Neural progenitor cell (in vitro differentiated cells): ENCODE results near the gene SCLY.

ENCODE experiments used
- EZH2 ChIP-seq: fragments of 200-600 bp; sonication (generic); IDR thresholded peaks from 2 replicates; pipeline ENCODE4 v1.6.1; 2017; ENCODE audit warnings: antibody characterized with exemption, mild to moderate bottlenecking, moderate library complexity
- EZH2phosphoT487 ChIP-seq: fragments of 200-600 bp; sonication (generic); IDR thresholded peaks from 2 replicates; pipeline ENCODE4 v1.6.1; 2017; ENCODE audit warnings: antibody characterized with exemption
- TF ChIP-seq, protein P1 (sequence below): fragments of 200-600 bp; sonication (generic); IDR thresholded peaks from 2 replicates; pipeline ENCODE4 v1.5.1; 2017; ENCODE audit warnings: antibody characterized with exemption, mild to moderate bottlenecking

DNA sequence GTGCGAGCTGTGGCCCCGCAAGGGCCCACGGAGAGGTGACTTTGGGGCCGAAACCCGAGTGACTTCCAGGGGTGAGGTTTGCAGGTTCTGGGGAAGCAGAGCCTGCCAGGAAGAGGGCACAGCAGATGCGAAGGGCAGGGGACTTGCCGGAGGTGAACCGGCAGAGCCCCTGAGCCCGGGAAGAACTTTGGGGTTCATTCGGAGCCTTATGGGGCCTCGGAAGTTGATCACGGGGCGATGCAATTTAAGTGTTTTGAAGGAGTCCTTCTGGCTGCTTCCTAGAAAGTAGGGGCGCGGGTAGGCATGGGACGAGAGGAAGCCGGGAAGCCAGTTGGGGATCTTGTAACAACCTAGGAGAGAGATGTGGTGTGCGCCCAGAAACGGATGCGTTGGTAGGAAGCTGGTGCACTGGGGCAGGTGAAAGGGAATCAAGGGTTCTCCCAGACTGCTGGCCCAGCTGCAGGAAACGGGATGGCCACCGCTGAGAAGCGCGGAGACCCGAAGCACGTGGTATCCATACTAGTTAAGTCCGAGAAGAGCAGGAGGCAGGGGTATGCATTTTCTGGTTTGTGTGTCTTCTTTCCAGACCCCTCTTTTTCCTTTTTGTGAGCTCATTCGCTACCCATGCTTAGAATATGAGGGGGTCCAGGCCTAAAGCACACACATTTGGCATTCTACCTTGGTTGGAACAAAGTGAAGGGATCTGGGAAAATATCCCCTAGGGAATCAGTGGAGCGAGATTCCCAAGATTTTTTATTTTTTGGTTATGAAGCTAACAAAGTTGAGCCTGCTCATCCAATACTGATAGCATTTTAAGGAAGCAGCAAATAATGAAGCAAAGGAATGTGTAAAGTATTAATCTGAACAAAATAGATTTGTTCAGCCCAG is 758 bp downstream of the SCLY start:
- TF ChIP-seq EZH2 (no peak), EZH2phosphoT487 (no peak)
- TF ChIP-seq, protein P1, sequence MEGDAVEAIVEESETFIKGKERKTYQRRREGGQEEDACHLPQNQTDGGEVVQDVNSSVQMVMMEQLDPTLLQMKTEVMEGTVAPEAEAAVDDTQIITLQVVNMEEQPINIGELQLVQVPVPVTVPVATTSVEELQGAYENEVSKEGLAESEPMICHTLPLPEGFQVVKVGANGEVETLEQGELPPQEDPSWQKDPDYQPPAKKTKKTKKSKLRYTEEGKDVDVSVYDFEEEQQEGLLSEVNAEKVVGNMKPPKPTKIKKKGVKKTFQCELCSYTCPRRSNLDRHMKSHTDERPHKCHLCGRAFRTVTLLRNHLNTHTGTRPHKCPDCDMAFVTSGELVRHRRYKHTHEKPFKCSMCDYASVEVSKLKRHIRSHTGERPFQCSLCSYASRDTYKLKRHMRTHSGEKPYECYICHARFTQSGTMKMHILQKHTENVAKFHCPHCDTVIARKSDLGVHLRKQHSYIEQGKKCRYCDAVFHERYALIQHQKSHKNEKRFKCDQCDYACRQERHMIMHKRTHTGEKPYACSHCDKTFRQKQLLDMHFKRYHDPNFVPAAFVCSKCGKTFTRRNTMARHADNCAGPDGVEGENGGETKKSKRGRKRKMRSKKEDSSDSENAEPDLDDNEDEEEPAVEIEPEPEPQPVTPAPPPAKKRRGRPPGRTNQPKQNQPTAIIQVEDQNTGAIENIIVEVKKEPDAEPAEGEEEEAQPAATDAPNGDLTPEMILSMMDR = no peak
